Cardiac fibroblast (primary cell): ENCODE data around the gene CKB.

Experiments used
- DNase-seq, 2 donors: peaks; one replicate each; pipeline versions ENCODE4 v3.0.0 to v3.0.0-alpha.2; 2010; ENCODE audit warnings: low read depth in 2 of 2
- H3K4me3 ChIP-seq, 2 donors: replicated peaks in 1 of 2; 1 replicate in 1 of 2; 2 replicates in 1 of 2; pipeline ENCODE4 v1.5.1; 2011; ENCODE audit warnings: low read depth in 2 of 2, low read length in 2 of 2, mild to moderate bottlenecking in 2 of 2, moderate library complexity in 1 of 2
- CTCF ChIP-seq: IDR thresholded peaks from one replicate; pipeline ENCODE4 v1.5.1; 2011; ENCODE audit warnings: low read depth, mild to moderate bottlenecking, low read length, inconsistent platforms

CKB gene

GRCh38 chr14:103524002-103524935 lies 1.6 kb upstream of the CKB start:
- TF ChIP-seq CTCF: no peak
- no peak for DNase-seq
- no peak overlapping the region for H3K4me3 ChIP-seq

GRCh38 chr14:103523575-103523954 lies 935 bp upstream of the CKB start:
- no peak overlapping the region for H3K4me3 ChIP-seq
- DNase-seq: no peak
- no peak for TF ChIP-seq CTCF

- TF ChIP-seq CTCF: no peak
- H3K4me3 ChIP-seq: peak overlapping the region; percentile 41 to 47
- no peak for DNase-seq
Observed at GRCh38 chr14:103521951-103522563, 573 bp downstream of the CKB start.

- DNase-seq: no peak
- H3K4me3 ChIP-seq: peak overlapping the region; percentile 33 to 41
- no peak for TF ChIP-seq CTCF
Observed at GRCh38 chr14:103521438-103521950, 1.1 kb downstream of the CKB start.

DNA sequence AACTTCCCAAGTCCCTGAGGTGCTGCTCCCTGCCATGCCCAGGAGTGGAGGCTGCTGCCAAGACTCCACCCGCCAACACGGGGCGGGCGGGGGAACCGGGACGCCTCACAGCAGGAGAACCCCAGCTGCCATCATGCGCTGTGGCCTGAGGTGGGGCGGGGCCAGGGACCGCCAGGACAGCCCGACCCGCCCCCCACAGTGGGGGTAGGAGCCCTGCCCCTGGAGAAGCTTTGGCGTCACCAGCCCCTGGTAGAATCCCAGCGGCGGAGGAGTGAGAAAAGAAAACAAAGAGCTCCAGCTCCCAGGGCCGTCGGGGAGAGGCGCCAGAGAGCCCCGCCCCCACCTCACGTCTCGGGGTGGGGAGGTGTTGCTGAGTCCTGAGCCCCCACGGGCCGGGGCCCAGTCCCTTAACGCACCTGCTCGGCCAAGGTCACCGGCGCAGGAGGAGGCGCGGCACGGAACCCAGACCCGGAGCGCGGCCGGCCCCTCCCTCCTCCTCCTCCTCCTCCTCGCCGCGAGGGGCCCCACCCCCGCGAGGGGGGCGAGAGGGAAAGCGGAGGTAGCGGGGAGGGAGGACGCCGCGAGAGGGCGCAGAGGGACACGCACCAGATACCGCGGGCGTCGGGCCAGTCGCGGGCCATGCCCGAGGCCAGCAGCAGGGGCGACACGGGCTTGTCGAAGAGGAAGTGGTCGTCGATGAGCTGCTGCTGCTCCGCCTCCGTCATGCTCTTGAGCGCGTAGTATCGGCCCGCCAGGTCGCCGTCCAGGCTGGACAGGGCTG lies 1.8 kb downstream of the CKB start:
- DNase-seq: peak; percentile 45 to 58

More for the DNA sequence above, 1.8 kb downstream of the CKB start:
- peak; percentile 33 for TF ChIP-seq CTCF
- H3K4me3 ChIP-seq: peak overlapping the region; percentile 33 to 41
